ENCODE data around the gene PSTPIP2.

Gene PSTPIP2

DNA sequence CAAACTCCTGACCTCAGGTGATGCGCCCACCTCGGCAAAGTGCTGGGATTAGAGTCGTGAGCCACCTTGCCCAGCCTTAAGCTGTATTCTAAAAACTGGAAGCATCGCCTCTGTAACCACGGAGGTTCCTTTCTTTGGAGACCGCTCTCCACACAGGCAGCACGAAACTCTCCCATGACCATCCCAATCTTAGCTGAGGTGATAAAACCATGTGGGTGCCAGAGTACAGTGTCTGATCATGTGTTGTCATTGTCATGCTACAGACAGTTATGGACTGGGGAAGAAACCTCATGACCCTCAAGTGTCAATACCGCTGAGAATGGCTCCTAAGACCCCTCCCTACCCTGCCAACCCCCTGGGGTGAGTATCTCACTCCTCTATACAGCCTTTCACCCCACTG lies 63.5 kb downstream of the PSTPIP2 start:
- no peak for DNase-seq (ENCODE audit: low spot score)
- ChIA-PET POLR2A (ENCODE audit: low non-redundant PET) (no interaction called here), CTCF (no interaction called here)
- TF ChIP-seq, protein P1, sequence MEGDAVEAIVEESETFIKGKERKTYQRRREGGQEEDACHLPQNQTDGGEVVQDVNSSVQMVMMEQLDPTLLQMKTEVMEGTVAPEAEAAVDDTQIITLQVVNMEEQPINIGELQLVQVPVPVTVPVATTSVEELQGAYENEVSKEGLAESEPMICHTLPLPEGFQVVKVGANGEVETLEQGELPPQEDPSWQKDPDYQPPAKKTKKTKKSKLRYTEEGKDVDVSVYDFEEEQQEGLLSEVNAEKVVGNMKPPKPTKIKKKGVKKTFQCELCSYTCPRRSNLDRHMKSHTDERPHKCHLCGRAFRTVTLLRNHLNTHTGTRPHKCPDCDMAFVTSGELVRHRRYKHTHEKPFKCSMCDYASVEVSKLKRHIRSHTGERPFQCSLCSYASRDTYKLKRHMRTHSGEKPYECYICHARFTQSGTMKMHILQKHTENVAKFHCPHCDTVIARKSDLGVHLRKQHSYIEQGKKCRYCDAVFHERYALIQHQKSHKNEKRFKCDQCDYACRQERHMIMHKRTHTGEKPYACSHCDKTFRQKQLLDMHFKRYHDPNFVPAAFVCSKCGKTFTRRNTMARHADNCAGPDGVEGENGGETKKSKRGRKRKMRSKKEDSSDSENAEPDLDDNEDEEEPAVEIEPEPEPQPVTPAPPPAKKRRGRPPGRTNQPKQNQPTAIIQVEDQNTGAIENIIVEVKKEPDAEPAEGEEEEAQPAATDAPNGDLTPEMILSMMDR (conservative IDR thresholded peaks at IDR 0.05; ENCODE audit: low read depth), result no peak
- no peak overlapping the region for H3K27ac ChIP-seq

DNA sequence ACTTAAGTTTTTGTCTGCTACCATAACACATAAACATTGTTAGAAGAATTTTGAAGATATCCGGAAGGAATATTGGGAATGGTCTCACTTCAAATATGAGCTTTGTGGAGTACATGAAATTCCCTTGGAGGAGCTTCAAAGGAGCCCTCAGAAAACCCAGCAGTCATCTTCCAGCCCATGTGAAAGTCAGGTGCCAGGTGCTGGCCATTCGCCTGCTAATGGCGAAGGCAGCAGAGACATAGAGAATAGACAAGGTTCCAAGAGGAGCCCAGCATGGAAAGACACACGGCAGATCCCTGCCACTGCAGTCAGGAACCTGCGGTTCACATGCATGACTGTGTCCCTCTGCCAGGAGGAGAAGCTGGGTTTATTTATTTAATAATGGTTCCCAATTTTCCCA lies 64.9 kb downstream of the PSTPIP2 start:
- no peak overlapping the region for H3K27ac ChIP-seq
- no peak for DNase-seq (ENCODE audit: low spot score)
- ChIA-PET POLR2A (ENCODE audit: low non-redundant PET) (no interaction called here), CTCF (no interaction called here)
- TF ChIP-seq, protein P1 (conservative IDR thresholded peaks at IDR 0.05; ENCODE audit: low read depth), result no peak

DNA sequence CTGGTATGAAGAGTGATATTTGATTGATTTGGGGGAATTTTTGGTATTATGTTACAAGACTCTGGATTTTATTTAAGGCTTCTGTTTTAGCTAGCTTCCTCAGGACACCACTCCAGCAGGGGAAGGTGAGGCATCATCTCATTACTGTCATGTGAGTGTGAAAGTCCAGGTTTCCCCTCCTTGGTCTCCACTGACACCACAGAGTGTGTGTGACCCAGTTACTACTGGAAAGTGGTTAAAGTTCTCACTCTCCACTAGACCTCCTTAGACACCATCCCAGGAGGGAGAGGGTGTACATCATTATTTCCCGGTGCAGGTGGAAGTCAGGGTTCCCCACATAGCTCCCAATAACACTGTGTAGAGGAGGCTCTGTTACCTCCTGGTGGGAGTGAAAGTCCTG lies 69.1 kb downstream of the PSTPIP2 start:
- TF ChIP-seq, protein P1 (conservative IDR thresholded peaks at IDR 0.05; ENCODE audit: low read depth), result no peak
- POLR2A ChIA-PET (ENCODE audit: low non-redundant PET), result no interaction called here
- no peak overlapping the region for H3K27ac ChIP-seq
- no peak for DNase-seq (ENCODE audit: low spot score)
- CTCF ChIA-PET, result no interaction called here

GRCh38 chr18:46001892-46002291 lies 70.2 kb downstream of the PSTPIP2 start:
- CTCF ChIA-PET, result no interaction called here
- POLR2A ChIA-PET (ENCODE audit: low non-redundant PET), result no interaction called here
- TF ChIP-seq, protein P1 (conservative IDR thresholded peaks at IDR 0.05; ENCODE audit: low read depth), result no peak
- no peak for DNase-seq (ENCODE audit: low spot score)
- H3K27ac ChIP-seq, result no peak overlapping the region

- POLR2A ChIA-PET (ENCODE audit: low non-redundant PET), result no interaction called here
- TF ChIP-seq, protein P1 (conservative IDR thresholded peaks at IDR 0.05; ENCODE audit: low read depth), result no peak
- CTCF ChIA-PET, result no interaction called here
- H3K27ac ChIP-seq, result no peak overlapping the region
- DNase-seq (ENCODE audit: low spot score), result no peak
Observed at GRCh38 chr18:46001074-46001473, 71.0 kb downstream of the PSTPIP2 start.

DNA sequence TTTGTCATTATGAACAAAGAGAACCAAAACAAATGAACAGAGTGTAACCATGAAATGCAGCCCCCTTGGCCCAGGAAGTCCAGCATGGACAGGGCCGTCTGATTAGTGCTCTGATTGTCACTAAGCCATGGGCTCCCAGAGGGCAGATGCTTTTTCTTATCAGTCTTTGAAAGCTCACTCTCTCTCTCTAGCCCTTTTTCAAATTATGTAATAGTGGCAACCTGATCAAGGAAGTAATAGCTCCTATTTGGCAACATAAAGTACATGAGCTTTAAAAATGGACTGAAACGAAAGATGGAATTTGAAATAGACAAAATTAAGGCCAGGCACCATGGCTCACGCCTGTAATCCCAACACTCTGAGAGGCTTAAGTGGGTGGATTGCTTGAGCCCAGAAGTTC lies 72.5 kb downstream of the PSTPIP2 start:
- no peak for DNase-seq (ENCODE audit: low spot score)
- ChIA-PET POLR2A (ENCODE audit: low non-redundant PET) (no interaction called here), CTCF (interaction anchor here (0.5 to 0.6 kb wide), 3 partner anchors 61 to 1432 kb away, joined by 3 to 4 read pairs (median 3); no protein-coding TSS in a partner anchor)
- no peak overlapping the region for H3K27ac ChIP-seq
- TF ChIP-seq, protein P1 (conservative IDR thresholded peaks at IDR 0.05; ENCODE audit: low read depth), result no peak

GRCh38 chr18:45998244-45998643 lies 73.8 kb downstream of the PSTPIP2 start:
- TF ChIP-seq, protein P1 (conservative IDR thresholded peaks at IDR 0.05; ENCODE audit: low read depth), result no peak
- no peak for DNase-seq (ENCODE audit: low spot score)
- ChIA-PET CTCF (no interaction called here), POLR2A (ENCODE audit: low non-redundant PET) (no interaction called here)
- no peak overlapping the region for H3K27ac ChIP-seq

Data from RWPE1 (cell line).